GM19463 (cell line): ENCODE data around the gene GTF2A2.

ENCODE experiments used
- ATAC-seq: cut with Tn5 transposase; IDR thresholded peaks from one replicate; pipeline ENCODE4 v1.9.1; 2021; ENCODE audit warnings: mild to moderate bottlenecking, moderate library complexity; ENCODE audit not compliant: unreplicated experiment

Gene GTF2A2

GRCh38 chr15:59609730-59610712 is 47.3 kb downstream of the GTF2A2 start:
- ATAC-seq = no peak

- no peak for ATAC-seq
Observed at GRCh38 chr15:59605994-59606393, 51.3 kb downstream of the GTF2A2 start.

- ATAC-seq = no peak
Observed at GRCh38 chr15:59598461-59598860, 58.9 kb downstream of the GTF2A2 start.

- ATAC-seq = no peak
Observed at GRCh38 chr15:59596640-59597039, 60.7 kb downstream of the GTF2A2 start.

- ATAC-seq = no peak
Observed at GRCh38 chr15:59595434-59595915, 61.8 kb downstream of the GTF2A2 start.

GRCh38 chr15:59594991-59595390 is 62.3 kb downstream of the GTF2A2 start:
- no peak for ATAC-seq

GRCh38 chr15:59594493-59594942 is 62.8 kb downstream of the GTF2A2 start:
- no peak for ATAC-seq

- ATAC-seq = no peak
Observed at GRCh38 chr15:59591356-59591755, 66.0 kb downstream of the GTF2A2 start.

GRCh38 chr15:59590027-59590426 is 67.3 kb downstream of the GTF2A2 start:
- no peak for ATAC-seq
